ENCODE data around the gene NCOA7.

Gene NCOA7

DNA sequence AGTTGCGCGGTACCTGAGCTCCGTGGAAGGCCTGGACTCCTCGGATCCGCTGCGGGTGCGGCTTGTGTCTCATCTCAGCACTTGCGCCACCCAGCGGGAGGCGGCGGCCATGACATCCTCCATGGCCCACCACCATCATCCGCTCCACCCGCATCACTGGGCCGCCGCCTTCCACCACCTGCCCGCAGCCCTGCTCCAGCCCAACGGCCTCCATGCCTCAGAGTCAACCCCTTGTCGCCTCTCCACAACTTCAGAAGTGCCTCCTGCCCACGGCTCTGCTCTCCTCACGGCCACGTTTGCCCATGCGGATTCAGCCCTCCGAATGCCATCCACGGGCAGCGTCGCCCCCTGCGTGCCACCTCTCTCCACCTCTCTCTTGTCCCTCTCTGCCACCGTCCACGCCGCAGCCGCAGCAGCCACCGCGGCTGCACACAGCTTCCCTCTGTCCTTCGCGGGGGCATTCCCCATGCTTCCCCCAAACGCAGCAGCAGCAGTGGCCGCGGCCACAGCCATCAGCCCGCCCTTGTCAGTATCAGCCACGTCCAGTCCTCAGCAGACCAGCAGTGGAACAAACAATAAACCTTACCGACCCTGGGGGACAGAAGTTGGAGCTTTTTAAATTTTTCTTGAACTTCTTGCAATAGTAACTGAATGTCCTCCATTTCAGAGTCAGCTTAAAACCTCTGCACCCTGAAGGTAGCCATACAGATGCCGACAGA lies 31.4 kb upstream of the NCOA7 start:
- no peak overlapping the region for H3K4me3 ChIP-seq (IDR thresholded peaks at IDR 0.05; ENCODE audit: insufficient read depth, low read depth, low read length)
- H3K9ac ChIP-seq = no peak overlapping the region
- no peak overlapping the region for H3K4me2 ChIP-seq
- H3K36me3 ChIP-seq (ENCODE audit: insufficient read depth) = no peaks in the 10 kb centered on the region
- no peak overlapping the region for H2AFZ ChIP-seq (ENCODE audit: low read depth)
- H3K4me1 ChIP-seq (ENCODE audit: low read depth, poor library complexity, severe bottlenecking) = no peaks in the 10 kb centered on the region
- H4K20me1 ChIP-seq (ENCODE audit: insufficient read depth) = no peaks in the 10 kb centered on the region
- H3K79me2 ChIP-seq (ENCODE audit: insufficient read depth, low read depth) = no peaks in the 10 kb centered on the region
- TF ChIP-seq, protein P1, sequence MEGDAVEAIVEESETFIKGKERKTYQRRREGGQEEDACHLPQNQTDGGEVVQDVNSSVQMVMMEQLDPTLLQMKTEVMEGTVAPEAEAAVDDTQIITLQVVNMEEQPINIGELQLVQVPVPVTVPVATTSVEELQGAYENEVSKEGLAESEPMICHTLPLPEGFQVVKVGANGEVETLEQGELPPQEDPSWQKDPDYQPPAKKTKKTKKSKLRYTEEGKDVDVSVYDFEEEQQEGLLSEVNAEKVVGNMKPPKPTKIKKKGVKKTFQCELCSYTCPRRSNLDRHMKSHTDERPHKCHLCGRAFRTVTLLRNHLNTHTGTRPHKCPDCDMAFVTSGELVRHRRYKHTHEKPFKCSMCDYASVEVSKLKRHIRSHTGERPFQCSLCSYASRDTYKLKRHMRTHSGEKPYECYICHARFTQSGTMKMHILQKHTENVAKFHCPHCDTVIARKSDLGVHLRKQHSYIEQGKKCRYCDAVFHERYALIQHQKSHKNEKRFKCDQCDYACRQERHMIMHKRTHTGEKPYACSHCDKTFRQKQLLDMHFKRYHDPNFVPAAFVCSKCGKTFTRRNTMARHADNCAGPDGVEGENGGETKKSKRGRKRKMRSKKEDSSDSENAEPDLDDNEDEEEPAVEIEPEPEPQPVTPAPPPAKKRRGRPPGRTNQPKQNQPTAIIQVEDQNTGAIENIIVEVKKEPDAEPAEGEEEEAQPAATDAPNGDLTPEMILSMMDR (conservative IDR thresholded peaks at IDR 0.05; ENCODE audit: low read depth, low read length) = no peak
- H3K27ac ChIP-seq = no peak overlapping the region
- H3K27me3 ChIP-seq (ENCODE audit: insufficient read depth, low read depth) = no peaks in the 10 kb centered on the region

DNA sequence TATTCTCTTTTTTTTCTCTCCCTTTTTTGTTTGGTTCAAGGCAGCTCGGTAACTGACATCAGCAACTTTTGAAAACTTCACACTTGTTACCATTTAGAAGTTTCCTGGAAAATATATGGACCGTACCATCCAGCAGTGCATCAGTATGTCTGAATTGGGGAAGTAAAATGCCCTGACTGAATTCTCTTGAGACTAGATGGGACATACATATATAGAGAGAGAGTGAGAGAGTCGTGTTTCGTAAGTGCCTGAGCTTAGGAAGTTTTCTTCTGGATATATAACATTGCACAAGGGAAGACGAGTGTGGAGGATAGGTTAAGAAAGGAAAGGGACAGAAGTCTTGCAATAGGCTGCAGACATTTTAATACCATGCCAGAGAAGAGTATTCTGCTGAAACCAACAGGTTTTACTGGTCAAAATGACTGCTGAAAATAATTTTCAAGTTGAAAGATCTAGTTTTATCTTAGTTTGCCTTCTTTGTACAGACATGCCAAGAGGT lies 30.8 kb upstream of the NCOA7 start:
- H3K4me3 ChIP-seq (IDR thresholded peaks at IDR 0.05; ENCODE audit: insufficient read depth, low read depth, low read length) = no peak overlapping the region
- H3K27me3 ChIP-seq (ENCODE audit: insufficient read depth, low read depth) = no peaks in the 10 kb centered on the region
- H3K36me3 ChIP-seq (ENCODE audit: insufficient read depth) = no peaks in the 10 kb centered on the region
- H4K20me1 ChIP-seq (ENCODE audit: insufficient read depth) = no peaks in the 10 kb centered on the region
- H3K79me2 ChIP-seq (ENCODE audit: insufficient read depth, low read depth) = no peaks in the 10 kb centered on the region
- no peaks in the 10 kb centered on the region for H3K4me1 ChIP-seq (ENCODE audit: low read depth, poor library complexity, severe bottlenecking)
- H3K4me2 ChIP-seq = no peak overlapping the region
- H3K27ac ChIP-seq = no peak overlapping the region
- no peak overlapping the region for H3K9ac ChIP-seq
- TF ChIP-seq, protein P1 (conservative IDR thresholded peaks at IDR 0.05; ENCODE audit: low read depth, low read length) = no peak
- no peak overlapping the region for H2AFZ ChIP-seq (ENCODE audit: low read depth)

DNA sequence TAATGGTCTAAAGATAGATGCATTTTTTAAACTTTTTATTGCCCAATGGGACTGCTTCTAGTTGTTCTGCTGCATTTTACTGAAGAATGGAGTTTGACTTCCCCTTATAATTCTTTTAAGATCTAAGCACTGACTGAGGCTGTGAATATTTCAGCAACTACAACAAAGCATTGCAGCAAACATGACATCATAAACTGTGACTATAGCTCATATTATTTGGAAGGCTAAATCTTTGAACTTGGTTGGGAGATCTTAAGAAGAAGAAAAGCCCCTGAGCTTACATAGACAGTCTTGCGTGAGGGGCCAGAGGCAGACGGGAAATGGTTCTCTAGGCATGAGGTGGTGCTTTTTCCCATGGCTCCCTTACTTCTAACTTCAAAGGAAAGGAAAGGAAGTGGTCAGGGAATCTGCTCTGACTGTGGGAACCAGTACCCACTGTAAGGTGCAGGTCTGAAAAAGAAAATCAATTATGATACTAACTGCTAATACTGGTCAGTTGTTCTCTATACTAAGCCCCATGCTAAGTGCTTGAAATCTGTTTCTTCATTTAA lies 26.6 kb upstream of the NCOA7 start:
- Histone ChIP-seq H3K36me3 (ENCODE audit: insufficient read depth) (no peaks in the 10 kb centered on the region), H2AFZ (ENCODE audit: low read depth) (no peak overlapping the region), H3K27me3 (ENCODE audit: insufficient read depth, low read depth) (no peaks in the 10 kb centered on the region), H3K4me3 (IDR thresholded peaks at IDR 0.05; ENCODE audit: insufficient read depth, low read depth, low read length) (no peak overlapping the region), H3K4me1 (ENCODE audit: low read depth, poor library complexity, severe bottlenecking) (no peaks in the 10 kb centered on the region), H3K79me2 (ENCODE audit: insufficient read depth, low read depth) (no peaks in the 10 kb centered on the region), H4K20me1 (ENCODE audit: insufficient read depth) (no peaks in the 10 kb centered on the region), H3K4me2 (no peak overlapping the region), H3K9ac (no peak overlapping the region), H3K27ac (no peak overlapping the region)
- TF ChIP-seq, protein P1 (conservative IDR thresholded peaks at IDR 0.05; ENCODE audit: low read depth, low read length) = no peak

DNA sequence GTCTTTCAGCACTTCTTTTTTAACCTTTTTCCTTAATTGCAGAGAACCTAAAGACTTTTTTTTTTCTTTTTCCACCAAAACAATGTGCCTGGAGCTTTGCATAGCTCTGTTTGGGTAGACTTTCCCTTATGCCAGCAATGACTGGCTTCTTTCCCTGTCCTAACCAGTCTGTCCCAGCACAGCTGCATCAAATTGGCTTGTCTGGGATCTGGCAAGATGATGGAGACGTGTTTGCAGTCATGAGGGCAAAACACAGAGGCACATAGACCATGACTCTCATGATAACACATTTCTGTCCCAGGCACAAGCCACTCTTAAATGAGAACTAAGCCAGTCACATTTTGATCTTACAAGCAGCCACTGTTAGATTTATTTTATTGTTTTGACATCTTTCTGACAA lies 24.8 kb upstream of the NCOA7 start:
- no peaks in the 10 kb centered on the region for H3K79me2 ChIP-seq (ENCODE audit: insufficient read depth, low read depth)
- H3K36me3 ChIP-seq (ENCODE audit: insufficient read depth) = no peaks in the 10 kb centered on the region
- H3K27me3 ChIP-seq (ENCODE audit: insufficient read depth, low read depth) = no peaks in the 10 kb centered on the region
- no peak overlapping the region for H2AFZ ChIP-seq (ENCODE audit: low read depth)
- no peak overlapping the region for H3K27ac ChIP-seq
- TF ChIP-seq, protein P1 (conservative IDR thresholded peaks at IDR 0.05; ENCODE audit: low read depth, low read length) = no peak
- H3K4me2 ChIP-seq = no peak overlapping the region
- no peak overlapping the region for H3K4me3 ChIP-seq (IDR thresholded peaks at IDR 0.05; ENCODE audit: insufficient read depth, low read depth, low read length)
- H3K4me1 ChIP-seq (ENCODE audit: low read depth, poor library complexity, severe bottlenecking) = no peaks in the 10 kb centered on the region
- H4K20me1 ChIP-seq (ENCODE audit: insufficient read depth) = no peaks in the 10 kb centered on the region
- no peak overlapping the region for H3K9ac ChIP-seq
